Dedifferentiated amniotic fluid mesenchymal stem cell (primary cell): Measurements from ENCODE around the gene PARP11.

Source experiments
- DNase-seq: peaks from one replicate; pipeline ENCODE4 v3.0.0-alpha.2; 2016; ENCODE audit errors: extremely low spot score

PARP11 gene

GRCh38 chr12:3821441-3821840, 51.8 kb downstream of the PARP11 start:
- DNase-seq: no peak

GRCh38 chr12:3820122-3820521, 53.1 kb downstream of the PARP11 start:
- no peak for DNase-seq

GRCh38 chr12:3816266-3816665, 56.9 kb downstream of the PARP11 start:
- DNase-seq: no peak

- DNase-seq: no peak
Observed at GRCh38 chr12:3815094-3815766, 58.0 kb downstream of the PARP11 start.

- DNase-seq: no peak
Observed at GRCh38 chr12:3810540-3810939, 62.7 kb downstream of the PARP11 start.

GRCh38 chr12:3810016-3810370, 63.2 kb downstream of the PARP11 start:
- no peak for DNase-seq

- DNase-seq: no peak
Observed at GRCh38 chr12:3809357-3810015, 63.7 kb downstream of the PARP11 start.

GRCh38 chr12:3805077-3805476, 68.1 kb downstream of the PARP11 start:
- no peak for DNase-seq

GRCh38 chr12:3803865-3804472, 69.2 kb downstream of the PARP11 start:
- DNase-seq: peak; percentile 40

- no peak for DNase-seq
Observed at GRCh38 chr12:3802721-3803120, 70.5 kb downstream of the PARP11 start.

GRCh38 chr12:3797531-3798048, 75.6 kb downstream of the PARP11 start:
- DNase-seq: no peak

- no peak for DNase-seq
Observed at GRCh38 chr12:3795492-3796133, 77.6 kb downstream of the PARP11 start.

GRCh38 chr12:3795066-3795465, 78.1 kb downstream of the PARP11 start:
- no peak for DNase-seq

GRCh38 chr12:3792623-3793288, 80.4 kb downstream of the PARP11 start:
- DNase-seq: no peak

- DNase-seq: no peak
Observed at GRCh38 chr12:3791256-3791874, 81.8 kb downstream of the PARP11 start.

GRCh38 chr12:3790642-3791041, 82.6 kb downstream of the PARP11 start:
- no peak for DNase-seq

GRCh38 chr12:3789838-3790237, 83.4 kb downstream of the PARP11 start:
- DNase-seq: no peak

- DNase-seq: peak; percentile 28
Observed at GRCh38 chr12:3777206-3777809, 95.9 kb downstream of the PARP11 start.

GRCh38 chr12:3775385-3776035, 97.7 kb downstream of the PARP11 start:
- DNase-seq: no peak

GRCh38 chr12:3772380-3772779, 100.8 kb downstream of the PARP11 start:
- DNase-seq: no peak

GRCh38 chr12:3771853-3772252, 101.3 kb downstream of the PARP11 start:
- DNase-seq: no peak
